SU-DHL-6 (cell line): ENCODE data around the gene PHLDB1.

Experiments
- H2AFZ ChIP-seq: fragments of 200-600 bp; sonication (generic); 2 replicates; pipeline ENCODE4 v1.6.1; 2014; ENCODE audit warnings: low read depth, mild to moderate bottlenecking, moderate library complexity, mixed read lengths, antibody characterized with exemption, low read length; ENCODE audit not compliant: severe bottlenecking
- H3F3A ChIP-seq: fragments of 200-600 bp; shearing (Covaris generic); 2 replicates; pipeline ENCODE4 v1.6.0; 2016; ENCODE audit warnings: antibody characterized with exemption, mild to moderate bottlenecking; ENCODE audit not compliant: insufficient read depth
- H3K27ac ChIP-seq: fragments of 200-600 bp; sonication (generic); 2 replicates; pipeline ENCODE4 v1.5.1; 2016; ENCODE audit warnings: low read depth, mild to moderate bottlenecking, low read length, moderate library complexity, mixed read lengths
- H3K27me3 ChIP-seq: fragments of 200-600 bp; sonication (generic), shearing (Covaris generic); 2 replicates; pipeline ENCODE4 v1.6.0; 2014; ENCODE audit warnings: mild to moderate bottlenecking, low read length
- H3K36me3 ChIP-seq: fragments of 200-600 bp; sonication (generic); 2 replicates; pipeline ENCODE4 v1.6.1; 2014; ENCODE audit warnings: mild to moderate bottlenecking, low read length, mixed read lengths
- H3K4me2 ChIP-seq: fragments of 300-600, 200-600 bp; shearing (Covaris generic), sonication (generic); 2 replicates; pipeline ENCODE4 v1.6.0; 2014; ENCODE audit warnings: low read length, low read depth, mild to moderate bottlenecking; ENCODE audit not compliant: poor library complexity, severe bottlenecking
- H3K4me3 ChIP-seq: fragments of 200-600 bp; sonication (generic); 2 replicates; pipeline ENCODE4 v1.5.1; 2014; ENCODE audit warnings: antibody characterized with exemption, low read length, mild to moderate bottlenecking, mixed read lengths; ENCODE audit not compliant: insufficient read depth, poor library complexity, severe bottlenecking
- H3K79me2 ChIP-seq: fragments of 200-600 bp; sonication (generic); 2 replicates; pipeline ENCODE4 v1.6.1; 2014; ENCODE audit warnings: mild to moderate bottlenecking, low read length, moderate library complexity; ENCODE audit not compliant: insufficient read depth
- H3K9ac ChIP-seq: fragments of 200-600 bp; sonication (generic); 2 replicates; pipeline ENCODE4 v1.7.0; 2014; ENCODE audit warnings: mild to moderate bottlenecking, low read length
- H3K9me2 ChIP-seq: fragments of 200-600 bp; sonication (generic); replicated peaks from 2 replicates; pipeline ENCODE4 v1.6.1; 2014; ENCODE audit warnings: low read length; ENCODE audit not compliant: insufficient read depth
- H3K9me3 ChIP-seq: fragments of 200-600 bp; sonication (generic); 2 replicates; pipeline ENCODE4 v1.6.1; 2014; ENCODE audit warnings: low read length, mixed read lengths; ENCODE audit not compliant: insufficient read depth
- H4K20me1 ChIP-seq: fragments of 200-600 bp; sonication (generic); 2 replicates; pipeline ENCODE4 v1.6.1; 2014; ENCODE audit warnings: low read depth, mild to moderate bottlenecking, antibody characterized with exemption, low read length, moderate library complexity, mixed read lengths
- EZH2phosphoT487 ChIP-seq: fragments of 200-600 bp; sonication (generic), shearing (Covaris generic); conservative IDR thresholded peaks from 2 replicates; pipeline ENCODE4 v1.6.1; 2018; ENCODE audit warnings: mild to moderate bottlenecking, antibody characterized with exemption, low read length, moderate library complexity, mixed read lengths
- TF ChIP-seq, protein P1 (sequence below): fragments of 200-600 bp; sonication (generic); IDR thresholded peaks from one replicate; pipeline ENCODE4 v1.5.1; 2017; ENCODE audit warnings: antibody characterized with exemption, mild to moderate bottlenecking, low read length, moderate library complexity; ENCODE audit not compliant: insufficient read depth, poor library complexity, severe bottlenecking

PHLDB1 gene

DNA sequence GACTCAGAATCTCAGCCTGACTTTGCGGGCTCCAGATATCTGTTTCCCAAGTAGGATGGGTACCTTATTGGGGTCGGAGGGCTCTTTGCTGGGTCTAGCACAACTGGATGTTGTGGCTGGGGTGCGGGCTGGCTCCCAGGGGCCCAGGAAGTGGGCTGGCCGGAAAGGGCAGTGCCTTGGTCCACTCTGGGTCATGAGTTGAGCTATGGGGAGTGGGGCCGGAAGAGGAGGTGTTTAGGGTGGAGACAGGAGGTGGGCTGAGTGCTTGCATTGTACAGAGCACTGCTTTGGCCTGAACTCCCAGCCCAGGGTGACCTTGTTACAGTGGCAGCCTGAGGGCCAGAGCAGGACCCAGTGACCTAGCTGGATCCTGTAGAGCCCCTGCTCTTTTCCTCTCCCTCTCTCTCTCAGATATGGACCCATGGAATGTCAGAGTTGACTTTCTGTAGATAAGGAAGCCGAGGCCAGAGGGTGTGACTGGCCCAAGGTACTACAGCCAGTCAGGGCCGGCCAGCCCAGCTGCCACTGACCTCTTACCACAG, 13.2 kb downstream of the PHLDB1 start:
- H3K4me2 ChIP-seq: no peak overlapping the region
- no peaks in the 10 kb centered on the region for H3K9me3 ChIP-seq
- H4K20me1 ChIP-seq: no peaks in the 10 kb centered on the region
- no peak overlapping the region for H3K27ac ChIP-seq
- H3K4me3 ChIP-seq: no peak overlapping the region
- H3K36me3 ChIP-seq: no peaks in the 10 kb centered on the region
- H3F3A ChIP-seq: no peaks in the 10 kb centered on the region
- no peak for TF ChIP-seq EZH2phosphoT487
- TF ChIP-seq, protein P1, sequence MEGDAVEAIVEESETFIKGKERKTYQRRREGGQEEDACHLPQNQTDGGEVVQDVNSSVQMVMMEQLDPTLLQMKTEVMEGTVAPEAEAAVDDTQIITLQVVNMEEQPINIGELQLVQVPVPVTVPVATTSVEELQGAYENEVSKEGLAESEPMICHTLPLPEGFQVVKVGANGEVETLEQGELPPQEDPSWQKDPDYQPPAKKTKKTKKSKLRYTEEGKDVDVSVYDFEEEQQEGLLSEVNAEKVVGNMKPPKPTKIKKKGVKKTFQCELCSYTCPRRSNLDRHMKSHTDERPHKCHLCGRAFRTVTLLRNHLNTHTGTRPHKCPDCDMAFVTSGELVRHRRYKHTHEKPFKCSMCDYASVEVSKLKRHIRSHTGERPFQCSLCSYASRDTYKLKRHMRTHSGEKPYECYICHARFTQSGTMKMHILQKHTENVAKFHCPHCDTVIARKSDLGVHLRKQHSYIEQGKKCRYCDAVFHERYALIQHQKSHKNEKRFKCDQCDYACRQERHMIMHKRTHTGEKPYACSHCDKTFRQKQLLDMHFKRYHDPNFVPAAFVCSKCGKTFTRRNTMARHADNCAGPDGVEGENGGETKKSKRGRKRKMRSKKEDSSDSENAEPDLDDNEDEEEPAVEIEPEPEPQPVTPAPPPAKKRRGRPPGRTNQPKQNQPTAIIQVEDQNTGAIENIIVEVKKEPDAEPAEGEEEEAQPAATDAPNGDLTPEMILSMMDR: no peak
- no peaks in the 10 kb centered on the region for H3K9me2 ChIP-seq
- H3K79me2 ChIP-seq: no peaks in the 10 kb centered on the region
- no peaks in the 10 kb centered on the region for H3K27me3 ChIP-seq
- H3K9ac ChIP-seq: no peak overlapping the region
- no peak overlapping the region for H2AFZ ChIP-seq

DNA sequence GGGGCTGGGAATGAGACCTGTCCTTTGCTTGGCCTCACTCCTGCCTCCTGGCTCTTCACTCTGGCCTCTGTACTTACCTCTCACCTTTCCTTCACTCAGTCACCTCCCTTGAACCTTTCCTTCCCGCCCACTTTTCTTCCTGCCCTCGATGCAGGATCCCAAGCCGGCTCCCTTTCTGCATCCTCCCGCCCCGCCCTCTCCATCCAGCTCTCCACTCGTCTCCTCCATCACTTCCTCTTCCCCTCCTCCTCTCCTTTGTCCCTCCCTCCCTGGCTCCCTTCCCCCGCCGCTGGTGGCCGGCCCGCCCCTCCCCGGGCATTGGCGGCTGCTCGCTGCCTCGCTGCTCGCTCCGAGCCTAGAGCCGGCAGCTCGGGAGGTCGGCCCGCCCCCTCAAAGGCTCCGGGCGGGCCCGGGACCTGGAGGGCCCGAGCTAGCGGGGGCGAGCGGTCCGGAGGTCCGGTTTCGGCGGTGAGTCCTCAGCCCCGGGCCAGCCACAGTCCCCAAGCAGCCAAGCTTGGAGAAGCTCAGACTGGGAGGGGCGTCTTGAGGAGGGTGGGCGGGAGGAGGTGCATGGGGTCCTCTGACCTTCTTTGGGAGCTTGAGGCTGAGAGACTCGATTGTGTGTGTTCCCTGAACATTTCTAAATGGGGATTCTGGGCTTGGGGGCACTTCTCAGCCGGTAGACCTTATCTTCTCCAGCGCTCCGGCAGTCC, 13.8 kb downstream of the PHLDB1 start:
- Histone ChIP-seq H3F3A (no peaks in the 10 kb centered on the region), H3K27ac (no peak overlapping the region), H3K4me2 (no peak overlapping the region), H2AFZ (no peak overlapping the region), H3K4me3 (no peak overlapping the region), H4K20me1 (no peaks in the 10 kb centered on the region), H3K79me2 (no peaks in the 10 kb centered on the region), H3K36me3 (no peaks in the 10 kb centered on the region), H3K9me3 (no peaks in the 10 kb centered on the region), H3K27me3 (no peaks in the 10 kb centered on the region), H3K9ac (no peak overlapping the region), H3K9me2 (no peaks in the 10 kb centered on the region)
- TF ChIP-seq EZH2phosphoT487: no peak
- TF ChIP-seq, protein P1: no peak

DNA sequence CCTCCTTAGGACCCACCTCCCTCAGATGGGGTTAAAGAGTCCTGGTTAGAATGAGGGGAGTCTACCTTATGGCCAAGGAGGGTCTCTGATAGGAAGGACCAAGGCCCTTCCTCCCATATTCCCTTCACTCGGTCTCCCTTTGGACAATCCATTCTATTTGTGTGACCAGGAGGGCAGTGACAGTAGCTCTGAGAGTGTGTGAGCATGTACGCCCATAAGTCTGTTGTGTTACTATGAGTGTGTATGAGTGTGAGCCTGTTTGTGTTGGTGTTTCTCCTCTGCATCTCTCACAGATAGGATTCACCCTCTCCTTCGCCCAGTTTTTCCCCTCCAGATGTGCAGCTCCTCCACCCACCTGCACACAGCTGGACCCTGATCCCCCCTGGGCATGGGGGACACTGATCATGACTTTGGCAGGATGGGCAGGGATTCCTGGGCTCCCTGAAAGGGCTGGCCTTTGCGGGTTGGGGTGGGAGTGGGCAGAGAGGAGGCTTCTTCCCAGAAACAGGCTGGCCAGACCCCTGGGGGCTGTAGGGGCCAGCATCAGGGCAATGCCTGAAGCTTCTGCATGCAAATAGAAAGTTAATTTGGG, 14.5 kb downstream of the PHLDB1 start:
- Histone ChIP-seq H3K79me2 (no peaks in the 10 kb centered on the region), H2AFZ (no peak overlapping the region), H3F3A (no peaks in the 10 kb centered on the region)

More for the DNA sequence above, 14.5 kb downstream of the PHLDB1 start:
- Histone ChIP-seq H4K20me1 (no peaks in the 10 kb centered on the region), H3K9me3 (no peaks in the 10 kb centered on the region), H3K4me3 (no peak overlapping the region), H3K4me2 (no peak overlapping the region), H3K36me3 (no peaks in the 10 kb centered on the region), H3K9ac (no peak overlapping the region), H3K27me3 (no peaks in the 10 kb centered on the region), H3K9me2 (no peaks in the 10 kb centered on the region), H3K27ac (no peak overlapping the region)
- no peak for TF ChIP-seq EZH2phosphoT487
- TF ChIP-seq, protein P1: no peak
